Neural cell (in vitro differentiated cells): Measurements from ENCODE around the gene SCAP. TPM values are rescaled to one million over a fixed set of nuclear protein-coding genes. Genes with fewer than 3 reads are reported as not detected.

Experiments used
- H2AFZ ChIP-seq: fragments of 200-600, 300-800 bp; sonication (generic), shearing (Covaris generic); 2 replicates; pipeline ENCODE4 v1.6.0; 2014; ENCODE audit warnings: low read depth, mild to moderate bottlenecking, antibody characterized with exemption, low read length, moderate library complexity
- H3F3A ChIP-seq: fragments of 200-600 bp; shearing (Covaris generic); 2 replicates; pipeline ENCODE4 v1.6.1; 2016; ENCODE audit warnings: mild to moderate bottlenecking, moderate library complexity, mixed read lengths, antibody characterized with exemption, low read length; ENCODE audit not compliant: insufficient read depth, poor library complexity, severe bottlenecking
- H3K27ac ChIP-seq: fragments of 200-600, 300-800 bp; sonication (generic), shearing (Covaris generic); 2 replicates; pipeline ENCODE4 v1.5.1; 2014; ENCODE audit warnings: mild to moderate bottlenecking, low read length, moderate library complexity
- H3K27me3 ChIP-seq: fragments of 300-800, 200-600 bp; sonication (generic), shearing (Covaris generic); 2 replicates; pipeline ENCODE4 v1.6.0; 2014; ENCODE audit warnings: mild to moderate bottlenecking, low read depth, low read length, moderate library complexity; ENCODE audit not compliant: insufficient read depth
- H3K36me3 ChIP-seq: fragments of 300-800, 200-600 bp; sonication (generic), shearing (Covaris generic); 2 replicates; pipeline ENCODE4 v1.5.1; 2014; ENCODE audit warnings: mild to moderate bottlenecking, antibody characterized with exemption, low read length, moderate library complexity; ENCODE audit not compliant: insufficient read depth
- H3K4me2 ChIP-seq: fragments of 300-800, 200-600 bp; sonication (generic), shearing (Covaris generic); 2 replicates; pipeline ENCODE4 v1.6.0; 2014; ENCODE audit warnings: mild to moderate bottlenecking, low read length
- H3K4me3 ChIP-seq: fragments of 300-800, 200-600 bp; sonication (generic), shearing (Covaris generic); 2 replicates; pipeline ENCODE4 v1.5.1; 2014; ENCODE audit warnings: mild to moderate bottlenecking, low read length, moderate library complexity
- H3K79me2 ChIP-seq: fragments of 200-600 bp; shearing (Covaris generic); replicated peaks from 2 replicates; pipeline ENCODE4 v1.6.0; 2014; ENCODE audit warnings: mild to moderate bottlenecking, low read length, moderate library complexity; ENCODE audit not compliant: insufficient read depth
- H3K9ac ChIP-seq: fragments of 300-800, 200-600 bp; sonication (generic), shearing (Covaris generic); 2 replicates; pipeline ENCODE4 v1.6.1; 2016; ENCODE audit warnings: mild to moderate bottlenecking, low read length, mixed read lengths
- H3K9me2 ChIP-seq: fragments of 200-600 bp; shearing (Covaris generic); 2 replicates; pipeline ENCODE4 v1.6.1; 2016; ENCODE audit warnings: mild to moderate bottlenecking, low read length, mixed read lengths; ENCODE audit not compliant: insufficient read depth
- H3K9me3 ChIP-seq: fragments of 200-600, 300-800 bp; sonication (generic), shearing (Covaris generic); 2 replicates; pipeline ENCODE4 v1.6.1; 2016; ENCODE audit warnings: mild to moderate bottlenecking, mixed run types, low read length, moderate library complexity, mixed read lengths
- H4K20me1 ChIP-seq: fragments of 200-600 bp; shearing (Covaris generic); 2 replicates; pipeline ENCODE4 v1.6.1; 2016; ENCODE audit warnings: mild to moderate bottlenecking, mixed run types; ENCODE audit not compliant: insufficient read depth
- CTCF ChIP-seq: fragments of 450-650 bp; IDR thresholded peaks from 2 replicates; pipeline ENCODE4 v1.5.1; 2014; ENCODE audit warnings: antibody characterized with exemption, mild to moderate bottlenecking, moderate library complexity; ENCODE audit not compliant: poor library complexity, severe bottlenecking
- EP300 ChIP-seq: fragments of 450-650 bp; conservative IDR thresholded peaks from 2 replicates; pipeline ENCODE4 v1.6.1; 2014; ENCODE audit warnings: antibody characterized with exemption, mild to moderate bottlenecking, moderate library complexity; ENCODE audit not compliant: poor library complexity, severe bottlenecking
- EZH2 ChIP-seq: fragments of 200-600, 300-800 bp; shearing (Covaris generic), sonication (generic); IDR thresholded peaks from 2 replicates; pipeline ENCODE4 v1.6.1; 2014; ENCODE audit warnings: antibody characterized with exemption, low read length, borderline replicate concordance, mild to moderate bottlenecking; ENCODE audit not compliant: insufficient read depth, poor library complexity, severe bottlenecking
- MXI1 ChIP-seq: fragments of 450-650 bp; conservative IDR thresholded peaks from 2 replicates; pipeline ENCODE4 v1.6.1; 2014; ENCODE audit warnings: antibody characterized with exemption, mild to moderate bottlenecking; ENCODE audit not compliant: poor library complexity, severe bottlenecking
- POLR2AphosphoS5 ChIP-seq: IDR thresholded peaks from 2 replicates; pipeline ENCODE4 v1.6.1; 2012
- RAD21 ChIP-seq: fragments of 450-650 bp; conservative IDR thresholded peaks from 2 replicates; pipeline ENCODE4 v1.6.1; 2014; ENCODE audit warnings: antibody characterized with exemption, mild to moderate bottlenecking, moderate library complexity
- SMC3 ChIP-seq: fragments of 450-650 bp; conservative IDR thresholded peaks from 2 replicates; pipeline ENCODE4 v1.6.1; 2014; ENCODE audit warnings: antibody characterized with exemption, mild to moderate bottlenecking, moderate library complexity; ENCODE audit not compliant: poor library complexity
- TAF1 ChIP-seq: IDR thresholded peaks from 2 replicates; pipeline ENCODE4 v1.6.1; 2012; ENCODE audit warnings: low read depth
- polyA plus RNA-seq: library from polyadenylated mRNA; depleted of rRNA; stranded (reverse); fragments of >200 nt; gene quantifications from 2 replicates; pipeline ENCODE4 v1.2.3, GENCODE V29; 2014
- TF ChIP-seq, protein P1 (sequence below): IDR thresholded peaks from 2 replicates; pipeline ENCODE4 v1.6.1; 2012; ENCODE audit warnings: borderline replicate concordance

The SCAP gene
- polyA plus RNA-seq, 1 donor from 2014 or later, result 58.0 TPM

DNA sequence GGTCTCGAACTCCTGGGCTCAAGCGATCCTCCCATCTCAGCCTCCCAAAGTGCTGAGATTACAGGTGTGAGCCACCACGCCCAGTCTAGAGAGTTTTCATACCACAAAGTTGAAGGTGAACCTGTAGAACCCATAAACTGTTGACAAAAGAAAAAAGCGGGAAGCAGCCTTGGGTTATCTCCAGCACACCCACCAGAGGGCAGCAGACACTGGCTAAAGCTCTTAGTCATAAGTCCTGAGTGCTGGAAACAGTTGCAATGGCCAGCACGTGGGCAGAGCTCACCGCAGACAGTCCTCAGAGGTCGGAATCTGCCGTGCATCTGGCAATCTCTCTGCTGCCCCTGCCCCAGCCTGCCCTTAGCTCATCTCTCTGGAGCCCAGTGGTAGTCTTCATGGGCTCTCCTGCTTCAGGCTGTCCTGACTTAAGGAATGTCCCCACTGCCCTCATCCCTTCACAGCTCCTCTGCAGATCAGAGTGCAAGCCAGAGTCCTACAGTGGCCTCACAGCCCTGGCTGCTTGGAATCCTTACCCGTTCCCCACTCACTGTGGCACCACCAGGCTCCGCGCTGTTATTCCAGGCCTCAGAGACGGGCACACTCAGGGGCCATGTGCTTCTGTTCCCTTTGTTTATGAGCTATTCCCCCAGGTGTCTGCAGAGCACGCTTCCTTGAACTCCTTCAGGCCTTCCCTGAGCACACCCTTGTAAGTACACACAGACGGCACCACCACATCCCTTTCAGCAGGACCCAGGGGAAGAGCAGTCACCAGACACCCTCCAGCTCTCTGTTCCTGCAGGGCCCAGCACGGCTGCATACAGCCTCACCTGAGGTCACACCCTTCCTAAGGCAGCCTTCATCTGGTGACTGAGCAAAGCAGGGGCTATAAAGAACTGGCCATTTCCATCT is 46.6 kb upstream of the SCAP start:
- no peaks in the 10 kb centered on the region for H3K27me3 ChIP-seq
- H3F3A ChIP-seq, result no peaks in the 10 kb centered on the region
- H3K9me2 ChIP-seq, result no peaks in the 10 kb centered on the region
- no peaks in the 10 kb centered on the region for H4K20me1 ChIP-seq
- H3K36me3 ChIP-seq, result no peaks in the 10 kb centered on the region
- TF ChIP-seq POLR2AphosphoS5, result no peak
- no peak for TF ChIP-seq TAF1
- no peak for TF ChIP-seq EP300
- peak; percentile 99 for TF ChIP-seq SMC3
- TF ChIP-seq EZH2, result no peak
- peak; percentile 99 for TF ChIP-seq RAD21
- TF ChIP-seq, protein P1, sequence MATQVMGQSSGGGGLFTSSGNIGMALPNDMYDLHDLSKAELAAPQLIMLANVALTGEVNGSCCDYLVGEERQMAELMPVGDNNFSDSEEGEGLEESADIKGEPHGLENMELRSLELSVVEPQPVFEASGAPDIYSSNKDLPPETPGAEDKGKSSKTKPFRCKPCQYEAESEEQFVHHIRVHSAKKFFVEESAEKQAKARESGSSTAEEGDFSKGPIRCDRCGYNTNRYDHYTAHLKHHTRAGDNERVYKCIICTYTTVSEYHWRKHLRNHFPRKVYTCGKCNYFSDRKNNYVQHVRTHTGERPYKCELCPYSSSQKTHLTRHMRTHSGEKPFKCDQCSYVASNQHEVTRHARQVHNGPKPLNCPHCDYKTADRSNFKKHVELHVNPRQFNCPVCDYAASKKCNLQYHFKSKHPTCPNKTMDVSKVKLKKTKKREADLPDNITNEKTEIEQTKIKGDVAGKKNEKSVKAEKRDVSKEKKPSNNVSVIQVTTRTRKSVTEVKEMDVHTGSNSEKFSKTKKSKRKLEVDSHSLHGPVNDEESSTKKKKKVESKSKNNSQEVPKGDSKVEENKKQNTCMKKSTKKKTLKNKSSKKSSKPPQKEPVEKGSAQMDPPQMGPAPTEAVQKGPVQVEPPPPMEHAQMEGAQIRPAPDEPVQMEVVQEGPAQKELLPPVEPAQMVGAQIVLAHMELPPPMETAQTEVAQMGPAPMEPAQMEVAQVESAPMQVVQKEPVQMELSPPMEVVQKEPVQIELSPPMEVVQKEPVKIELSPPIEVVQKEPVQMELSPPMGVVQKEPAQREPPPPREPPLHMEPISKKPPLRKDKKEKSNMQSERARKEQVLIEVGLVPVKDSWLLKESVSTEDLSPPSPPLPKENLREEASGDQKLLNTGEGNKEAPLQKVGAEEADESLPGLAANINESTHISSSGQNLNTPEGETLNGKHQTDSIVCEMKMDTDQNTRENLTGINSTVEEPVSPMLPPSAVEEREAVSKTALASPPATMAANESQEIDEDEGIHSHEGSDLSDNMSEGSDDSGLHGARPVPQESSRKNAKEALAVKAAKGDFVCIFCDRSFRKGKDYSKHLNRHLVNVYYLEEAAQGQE, result no peak
- peak; percentile 83 for TF ChIP-seq MXI1
- TF ChIP-seq CTCF, result peak; percentile 97
- H3K4me3 ChIP-seq, result no peak overlapping the region
- H2AFZ ChIP-seq, result peak overlapping the region; percentile 19
- no peaks in the 10 kb centered on the region for H3K79me2 ChIP-seq
- H3K27ac ChIP-seq, result no peak overlapping the region
- H3K9me3 ChIP-seq, result no peaks in the 10 kb centered on the region
- no peak overlapping the region for H3K9ac ChIP-seq
- no peak overlapping the region for H3K4me2 ChIP-seq

DNA sequence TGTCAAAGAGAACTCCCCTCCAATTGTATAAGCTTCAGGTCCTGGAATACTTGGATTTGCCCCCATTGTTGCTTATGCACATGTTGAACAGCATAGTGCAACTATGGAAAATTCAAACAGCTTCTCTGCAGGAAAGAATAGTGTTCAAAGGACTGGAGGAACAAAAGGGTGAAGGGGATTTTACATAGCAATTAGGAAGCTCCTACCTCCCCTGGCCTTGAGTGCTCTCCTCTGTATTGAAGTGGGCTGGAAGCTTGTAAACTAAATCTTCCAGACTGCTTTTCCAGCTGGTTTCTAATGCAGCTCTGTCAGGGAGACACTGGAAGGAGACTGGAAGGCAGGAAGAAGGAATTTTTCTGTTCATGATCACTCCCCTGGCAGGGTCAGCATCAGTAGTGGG is 45.0 kb upstream of the SCAP start:
- Histone ChIP-seq H3K4me2 (no peak overlapping the region), H3K9me3 (no peaks in the 10 kb centered on the region), H3K79me2 (no peaks in the 10 kb centered on the region), H3K4me3 (no peak overlapping the region), H3K9ac (no peak overlapping the region), H4K20me1 (no peaks in the 10 kb centered on the region), H3F3A (no peaks in the 10 kb centered on the region), H3K36me3 (no peaks in the 10 kb centered on the region), H2AFZ (no peak overlapping the region), H3K9me2 (no peaks in the 10 kb centered on the region), H3K27me3 (no peaks in the 10 kb centered on the region), H3K27ac (no peak overlapping the region)
- TF ChIP-seq MXI1, result no peak
- TF ChIP-seq EZH2, result no peak
- TF ChIP-seq EP300, result no peak
- no peak for TF ChIP-seq SMC3
- TF ChIP-seq TAF1, result no peak
- no peak for TF ChIP-seq RAD21
- no peak for TF ChIP-seq POLR2AphosphoS5
- TF ChIP-seq, protein P1, result no peak
- TF ChIP-seq CTCF, result no peak
